ENCODE data around the gene DCTD. TPM values are rescaled to one million over a fixed set of nuclear protein-coding genes. Genes with fewer than 3 reads are reported as not detected.

Gene DCTD
- total RNA-seq, 1 donor from 2014 or later, result 89.1 TPM

DNA sequence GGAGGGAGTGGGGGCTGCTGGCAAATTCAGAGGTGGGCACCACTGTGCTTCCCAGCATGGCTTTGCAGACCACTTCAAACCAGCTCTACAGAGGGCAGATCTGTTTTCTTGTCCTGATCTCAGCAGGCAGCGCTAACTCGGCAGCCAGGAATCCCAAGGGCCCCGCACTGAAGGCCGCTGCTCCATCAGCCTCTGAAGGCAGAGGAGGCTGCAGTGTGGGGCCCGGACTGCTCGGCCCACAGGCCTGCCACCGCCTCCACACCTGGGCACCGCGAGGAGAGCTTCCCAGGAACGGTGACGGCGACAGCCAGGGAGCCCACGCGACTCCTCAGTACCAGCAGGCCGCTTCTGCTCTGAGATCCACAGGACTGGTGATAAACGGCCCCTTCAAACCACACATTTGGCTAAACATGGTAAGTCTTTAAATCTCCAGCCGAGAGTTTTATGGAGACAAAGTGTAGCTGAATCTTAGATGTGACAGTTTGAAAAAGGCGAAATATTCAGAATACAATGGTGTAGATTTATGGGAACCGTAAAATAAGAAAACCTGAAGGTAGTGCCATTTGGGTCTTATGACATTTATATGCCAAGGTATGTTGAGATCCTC lies 23.6 kb downstream of the DCTD start:
- no peak for DNase-seq (ENCODE audit: low spot score)

DNA sequence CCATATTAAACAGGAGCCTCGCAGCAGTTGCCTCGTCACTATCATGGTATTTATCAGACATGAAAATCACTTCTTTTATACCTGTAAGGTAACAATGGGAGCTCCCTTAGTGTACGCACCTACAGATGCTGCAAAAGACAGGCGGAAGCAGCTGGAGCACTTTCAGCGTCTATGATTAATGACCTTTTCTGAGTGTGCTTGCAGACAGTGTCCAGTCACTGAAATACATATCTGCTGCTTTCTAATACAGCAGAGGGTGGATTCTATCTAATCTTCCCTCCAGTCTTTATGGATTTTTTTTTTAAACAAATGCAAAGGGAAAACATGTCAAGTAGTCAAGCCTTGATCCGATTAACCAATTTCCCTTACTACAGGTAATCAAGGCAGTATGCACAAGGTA lies 24.1 kb downstream of the DCTD start:
- no peak for DNase-seq (ENCODE audit: low spot score)

DNA sequence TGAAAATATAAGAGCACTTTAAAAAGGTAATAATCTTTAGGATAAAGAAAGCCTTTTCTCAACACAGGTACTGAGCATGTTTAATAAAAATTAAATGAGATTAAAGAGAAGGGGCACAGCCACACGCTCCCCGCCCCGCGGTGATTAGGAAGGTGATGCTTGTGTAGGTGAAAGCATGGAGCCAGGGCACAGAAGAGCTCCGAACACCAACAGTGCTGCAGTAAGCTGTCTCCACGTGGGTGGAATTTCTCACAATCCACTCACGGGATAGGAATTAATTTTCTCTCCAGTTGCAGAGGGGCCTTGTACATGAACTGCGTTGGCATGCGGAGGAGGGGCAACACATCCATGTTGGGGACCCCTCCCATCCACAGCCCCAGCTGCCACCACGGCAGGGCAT lies 27.0 kb downstream of the DCTD start:
- no peak for DNase-seq (ENCODE audit: low spot score)

DNA sequence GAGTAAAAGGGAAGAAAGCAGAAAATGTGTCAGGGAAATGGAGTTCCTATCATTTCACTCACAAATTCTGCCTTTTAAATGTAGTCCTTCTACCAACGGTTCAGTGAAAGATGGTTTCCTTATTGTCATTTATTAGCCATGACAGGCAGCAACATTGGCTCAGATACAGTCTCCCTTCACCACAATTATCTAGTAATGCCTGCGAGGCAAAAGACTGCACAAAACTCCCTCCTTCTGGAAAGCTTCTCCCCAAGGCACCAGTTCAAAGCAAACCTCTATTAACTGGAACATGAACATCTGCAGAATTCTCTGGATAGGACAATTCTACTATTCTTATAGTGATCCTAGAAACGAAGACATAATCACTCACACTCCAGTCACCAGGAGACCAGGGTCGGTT lies 28.3 kb downstream of the DCTD start:
- DNase-seq (ENCODE audit: low spot score), result no peak

DNA sequence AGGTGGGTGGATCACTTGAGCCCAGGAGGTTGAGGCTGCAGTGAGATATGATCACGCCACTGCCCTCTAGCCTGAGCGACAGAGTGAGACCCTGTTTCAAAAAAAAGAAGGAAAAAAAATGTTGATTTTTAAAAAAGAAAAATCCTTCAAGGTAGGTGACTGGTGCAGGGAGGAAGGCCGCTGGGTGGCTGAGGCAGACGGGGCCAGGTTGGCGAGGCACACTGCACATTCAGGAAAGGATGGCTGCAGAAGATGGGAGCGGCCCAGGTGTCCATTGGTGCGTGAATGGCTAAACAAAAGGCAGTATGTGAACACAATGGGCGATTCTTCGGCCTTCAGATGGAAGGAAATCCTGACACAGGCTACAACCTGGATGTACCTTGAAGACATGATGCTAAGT lies 30.4 kb downstream of the DCTD start:
- no peak for DNase-seq (ENCODE audit: low spot score)

DNA sequence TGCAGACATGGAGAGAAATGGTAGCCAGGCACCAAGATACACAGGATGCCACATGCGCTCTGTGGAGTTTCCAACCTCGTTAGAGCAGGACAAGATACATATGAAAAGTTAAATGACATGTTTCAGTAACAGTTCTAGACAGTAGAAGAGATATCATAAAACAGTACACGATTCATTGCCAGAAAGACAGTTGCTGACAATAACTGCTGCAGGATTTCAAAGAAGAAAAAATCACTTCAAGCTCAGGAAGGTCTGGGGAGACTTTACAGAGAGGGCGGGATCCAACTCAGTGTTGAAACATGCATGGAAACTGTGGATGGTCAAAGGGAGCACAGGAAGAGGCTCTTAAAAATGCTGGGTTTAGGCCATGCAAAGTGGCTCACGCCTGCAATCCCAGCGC lies 31.0 kb downstream of the DCTD start:
- no peak for DNase-seq (ENCODE audit: low spot score)

DNA sequence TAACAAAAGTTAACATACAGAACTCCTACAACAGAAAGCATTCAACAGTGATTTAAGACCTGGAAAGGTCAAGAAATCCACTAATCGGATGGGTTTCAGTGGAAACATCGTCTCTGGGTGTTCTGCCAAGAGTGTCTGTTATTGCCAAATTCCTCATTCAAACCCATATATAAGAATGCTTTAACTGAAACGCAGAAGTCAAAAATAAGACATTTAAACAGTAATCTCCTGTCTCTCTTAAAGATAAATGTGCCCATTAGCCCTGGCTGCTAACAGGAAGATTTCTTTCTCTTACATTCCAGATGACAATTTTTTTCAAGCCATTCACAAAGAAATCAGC lies 31.5 kb downstream of the DCTD start:
- DNase-seq (ENCODE audit: low spot score), result no peak

DNA sequence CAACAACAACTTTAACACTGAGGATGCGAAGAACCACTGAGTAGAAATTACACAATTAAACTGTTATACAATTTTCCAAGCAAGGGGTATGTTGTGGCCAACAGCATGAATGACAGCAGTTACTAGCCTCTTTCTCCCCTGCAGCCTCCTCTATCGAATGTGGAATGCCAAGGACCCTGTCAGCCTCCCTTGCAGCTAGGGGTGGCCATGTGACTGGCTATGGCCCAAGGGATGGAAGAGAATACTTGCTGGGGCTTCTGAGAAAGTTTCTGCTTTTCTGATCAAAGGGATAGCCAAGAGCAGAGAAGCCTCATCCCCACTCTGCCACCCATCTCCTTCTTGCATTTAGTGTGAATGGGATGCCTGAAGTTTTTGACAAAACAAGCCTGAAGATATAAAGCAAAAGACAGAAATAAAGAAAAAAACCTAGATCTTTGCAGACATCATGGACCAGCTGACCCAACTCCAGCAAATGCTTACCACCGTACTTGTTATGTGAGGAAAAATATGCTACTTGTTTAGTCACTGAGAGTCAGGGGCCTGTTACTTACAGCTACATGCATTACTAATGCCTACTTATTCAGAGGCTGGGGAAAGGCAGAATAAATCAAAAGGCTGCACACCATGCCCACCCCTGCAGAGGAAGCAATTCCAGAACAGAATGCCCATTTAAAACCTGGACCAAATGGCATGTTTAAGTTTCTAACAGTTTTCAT lies 32.0 kb downstream of the DCTD start:
- DNase-seq (ENCODE audit: low spot score), result no peak

DNA sequence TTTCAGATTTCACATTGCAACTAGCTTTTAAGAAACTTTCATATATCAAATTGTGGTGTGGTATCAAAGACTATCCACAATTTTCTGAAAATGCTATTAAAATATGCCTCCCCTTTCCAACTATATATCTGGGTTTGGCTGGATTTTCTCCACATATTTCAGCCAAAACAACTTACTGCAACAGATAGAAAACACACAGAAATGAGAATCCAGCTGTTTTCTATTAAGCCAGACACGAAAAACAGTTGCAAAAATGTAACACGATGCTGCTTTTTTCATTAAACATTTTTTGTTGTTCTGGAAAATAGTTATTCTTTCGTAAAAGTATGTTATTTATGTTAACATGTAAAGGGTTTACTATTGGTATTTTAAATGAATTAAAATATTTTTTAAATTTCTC lies 33.1 kb downstream of the DCTD start:
- no peak for DNase-seq (ENCODE audit: low spot score)

DNA sequence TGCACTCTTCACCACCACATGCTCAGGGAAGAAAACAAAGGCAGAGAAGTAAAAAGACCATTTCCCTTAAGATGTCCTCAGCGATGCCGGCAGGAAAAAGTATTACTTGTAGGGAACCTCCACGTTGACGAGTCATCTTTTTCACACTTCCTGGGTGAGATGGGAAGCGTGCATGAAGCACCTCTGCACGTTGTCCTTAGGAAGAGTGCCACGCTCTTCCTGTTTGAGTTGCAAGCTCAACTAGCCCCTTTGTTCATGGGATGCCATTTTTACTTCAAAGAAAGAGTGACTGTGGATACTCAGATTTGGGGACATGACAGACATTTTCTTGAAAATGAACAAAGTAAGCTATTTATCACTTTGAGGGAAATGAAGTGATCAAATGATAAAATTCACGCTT lies 33.8 kb downstream of the DCTD start:
- DNase-seq (ENCODE audit: low spot score), result no peak

DNA sequence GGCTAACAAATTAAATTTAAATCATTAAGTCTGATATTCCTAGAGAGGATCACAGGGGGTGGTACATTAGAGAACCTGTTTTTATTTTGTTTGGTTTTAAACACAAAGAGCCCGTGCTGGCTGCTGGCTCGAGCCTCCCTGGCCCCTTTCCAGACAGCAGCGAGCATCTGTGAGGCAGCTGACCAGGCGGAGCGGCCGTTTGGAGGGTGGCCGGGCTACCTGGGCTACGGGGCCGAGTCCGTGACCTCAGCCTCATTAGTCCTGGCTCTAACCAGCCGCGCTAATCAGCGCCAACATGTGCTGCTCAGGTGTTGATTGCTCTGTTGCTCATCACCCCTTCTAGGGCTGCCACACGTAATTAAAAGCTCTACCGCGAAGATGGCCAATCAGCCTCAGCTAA lies 35.3 kb downstream of the DCTD start:
- no peak for DNase-seq (ENCODE audit: low spot score)

DNA sequence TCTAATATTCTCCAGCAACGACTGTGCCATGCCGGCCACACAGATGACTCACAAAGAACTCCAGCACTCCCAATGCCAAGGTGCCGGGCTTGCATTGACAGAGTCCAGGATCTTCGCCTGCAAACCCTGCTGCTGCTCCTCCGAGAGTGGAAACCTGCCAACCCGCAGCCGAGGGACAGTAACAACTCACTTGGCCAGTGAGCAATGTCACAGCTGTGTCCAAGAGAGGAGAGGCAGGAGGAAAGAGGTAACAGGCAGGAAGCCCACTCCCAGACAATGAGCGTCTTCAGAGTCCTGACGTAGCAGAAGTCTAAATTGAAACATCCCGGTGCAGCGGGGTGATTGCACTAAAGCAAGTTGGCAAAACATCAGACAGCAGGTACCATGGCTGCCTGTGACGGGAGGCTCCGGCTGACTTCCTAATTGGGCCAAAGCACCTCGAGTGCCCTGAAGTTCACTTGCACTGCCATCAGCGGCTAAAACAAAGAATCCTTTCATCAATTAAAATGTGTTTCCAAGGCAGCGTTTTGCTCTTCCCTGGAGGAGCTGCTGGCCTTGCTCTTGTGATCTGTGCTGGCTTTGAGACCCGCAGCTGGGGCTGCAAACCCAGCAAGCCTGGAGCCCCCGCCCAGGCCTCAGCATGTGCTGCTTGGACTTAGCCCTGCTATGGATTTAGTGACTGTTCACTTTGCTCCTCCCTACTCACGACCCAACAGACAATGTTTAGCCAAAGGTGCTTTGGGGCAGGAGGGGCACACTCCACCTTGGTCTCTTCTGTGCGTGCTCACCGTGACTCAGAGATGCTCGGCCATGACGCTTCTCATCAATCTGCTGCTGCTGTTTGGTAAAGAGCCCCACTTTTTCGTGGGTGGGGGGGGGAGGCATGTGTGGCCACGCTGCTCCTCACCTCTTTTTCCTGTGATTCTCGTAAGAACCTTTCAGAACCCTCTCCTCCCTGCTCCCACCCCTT lies 36.5 kb downstream of the DCTD start:
- no peak for DNase-seq (ENCODE audit: low spot score)

DNA sequence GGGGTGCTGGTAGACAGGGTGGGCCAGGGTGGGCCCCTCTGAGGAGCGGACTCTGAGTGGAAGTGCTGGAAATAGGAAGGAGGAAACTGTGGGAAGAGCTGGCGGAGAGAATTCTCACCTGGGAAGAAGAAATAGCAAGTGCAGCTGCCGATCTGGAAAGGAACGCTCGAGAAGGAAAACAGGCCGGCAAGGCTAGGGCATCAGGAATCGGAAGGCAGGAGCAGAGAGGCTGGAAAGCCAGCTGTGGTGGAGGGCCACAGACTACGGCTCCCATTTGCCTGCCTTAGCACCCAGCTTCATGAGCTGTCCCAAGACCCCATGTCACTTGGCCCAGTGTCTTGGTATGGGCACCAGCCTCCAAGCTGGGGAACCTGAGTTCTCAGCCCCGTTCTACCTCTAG lies 37.3 kb downstream of the DCTD start:
- DNase-seq (ENCODE audit: low spot score), result no peak

DNA sequence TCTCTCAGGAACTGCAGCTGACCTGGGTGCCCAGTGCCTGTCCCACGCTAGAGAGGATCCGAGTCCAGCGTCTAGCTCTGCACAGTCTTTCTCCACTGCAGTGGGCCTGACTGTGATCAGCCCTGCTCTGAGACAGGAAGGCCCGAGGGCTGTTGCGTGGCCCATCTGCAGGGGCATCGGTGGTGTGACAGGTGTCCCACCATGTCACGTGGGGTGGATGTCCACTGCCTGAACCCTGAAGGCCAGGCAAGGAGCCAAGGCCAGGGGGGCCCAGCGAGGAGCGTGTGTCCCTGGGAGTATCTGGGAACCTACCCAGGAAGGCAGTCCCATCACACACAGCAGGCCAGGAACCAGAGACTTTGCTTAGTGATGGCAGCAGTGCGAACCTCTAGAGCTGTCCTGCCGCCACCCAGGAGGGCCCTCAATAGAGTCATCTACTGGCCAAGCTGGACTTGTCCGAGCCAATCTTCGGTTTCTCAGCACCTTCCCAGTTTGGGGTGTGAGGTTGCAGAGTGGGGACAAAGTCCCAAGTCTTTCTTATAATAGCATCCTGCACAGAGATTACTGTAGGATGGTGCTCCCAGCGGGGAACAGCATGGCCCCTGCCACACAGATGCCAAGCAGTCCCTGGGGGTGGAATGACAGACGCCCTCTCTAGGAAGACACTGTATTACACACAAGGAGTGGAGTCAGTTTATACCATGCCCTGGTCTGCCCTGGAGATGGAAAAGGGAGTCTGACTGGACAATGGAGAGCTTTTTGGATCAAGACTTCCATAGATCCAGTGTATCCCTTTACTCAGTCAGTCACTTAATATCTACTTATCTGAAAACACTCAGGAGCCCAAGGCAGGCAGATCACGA lies 38.3 kb downstream of the DCTD start:
- DNase-seq (ENCODE audit: low spot score), result no peak

DNA sequence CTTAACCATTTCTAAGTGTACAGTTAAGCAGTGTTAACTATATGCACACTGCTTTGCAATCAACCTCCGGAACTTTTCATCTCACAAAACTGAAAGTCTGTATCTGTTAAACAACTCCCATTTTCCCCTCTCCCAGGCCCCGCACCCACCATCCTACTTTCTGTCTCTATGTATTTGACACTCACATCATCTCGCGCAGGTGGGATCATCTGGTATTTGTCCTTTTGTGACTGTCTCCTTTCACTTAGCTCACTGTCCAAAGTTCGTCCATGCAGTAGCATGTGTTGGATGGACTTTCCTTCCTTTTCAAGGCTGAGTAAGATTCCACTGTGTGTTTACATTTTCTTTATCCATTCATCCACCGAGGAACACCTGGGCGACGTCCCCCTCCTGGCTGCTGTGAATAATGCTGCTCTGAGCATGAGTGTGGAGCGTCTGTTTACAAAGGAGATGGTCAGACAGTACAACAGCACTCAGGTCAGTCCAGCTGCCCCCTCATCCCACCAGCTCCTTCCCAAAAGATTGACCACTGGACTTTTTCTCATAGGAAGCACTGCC lies 39.8 kb downstream of the DCTD start:
- no peak for DNase-seq (ENCODE audit: low spot score)

DNA sequence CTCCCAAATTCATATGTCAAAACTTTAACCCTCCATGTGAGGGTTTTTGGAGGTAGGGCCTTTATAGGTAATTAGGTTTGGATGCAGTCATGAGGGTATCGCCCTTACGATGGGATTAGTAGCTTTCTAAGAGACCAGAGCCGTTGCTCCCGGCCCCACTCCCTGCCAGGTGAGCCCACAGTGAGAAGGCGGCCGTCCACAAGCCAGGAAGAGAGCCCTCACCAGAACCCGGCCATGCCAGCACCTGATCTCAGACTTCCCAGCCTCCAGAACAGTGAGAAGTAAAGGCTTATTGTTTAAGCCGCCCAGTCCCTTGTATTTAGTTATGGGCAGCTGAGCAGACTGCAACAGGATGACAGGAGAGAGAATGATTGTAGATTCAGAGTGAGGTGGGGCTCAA lies 40.8 kb downstream of the DCTD start:
- DNase-seq (ENCODE audit: low spot score), result no peak

DNA sequence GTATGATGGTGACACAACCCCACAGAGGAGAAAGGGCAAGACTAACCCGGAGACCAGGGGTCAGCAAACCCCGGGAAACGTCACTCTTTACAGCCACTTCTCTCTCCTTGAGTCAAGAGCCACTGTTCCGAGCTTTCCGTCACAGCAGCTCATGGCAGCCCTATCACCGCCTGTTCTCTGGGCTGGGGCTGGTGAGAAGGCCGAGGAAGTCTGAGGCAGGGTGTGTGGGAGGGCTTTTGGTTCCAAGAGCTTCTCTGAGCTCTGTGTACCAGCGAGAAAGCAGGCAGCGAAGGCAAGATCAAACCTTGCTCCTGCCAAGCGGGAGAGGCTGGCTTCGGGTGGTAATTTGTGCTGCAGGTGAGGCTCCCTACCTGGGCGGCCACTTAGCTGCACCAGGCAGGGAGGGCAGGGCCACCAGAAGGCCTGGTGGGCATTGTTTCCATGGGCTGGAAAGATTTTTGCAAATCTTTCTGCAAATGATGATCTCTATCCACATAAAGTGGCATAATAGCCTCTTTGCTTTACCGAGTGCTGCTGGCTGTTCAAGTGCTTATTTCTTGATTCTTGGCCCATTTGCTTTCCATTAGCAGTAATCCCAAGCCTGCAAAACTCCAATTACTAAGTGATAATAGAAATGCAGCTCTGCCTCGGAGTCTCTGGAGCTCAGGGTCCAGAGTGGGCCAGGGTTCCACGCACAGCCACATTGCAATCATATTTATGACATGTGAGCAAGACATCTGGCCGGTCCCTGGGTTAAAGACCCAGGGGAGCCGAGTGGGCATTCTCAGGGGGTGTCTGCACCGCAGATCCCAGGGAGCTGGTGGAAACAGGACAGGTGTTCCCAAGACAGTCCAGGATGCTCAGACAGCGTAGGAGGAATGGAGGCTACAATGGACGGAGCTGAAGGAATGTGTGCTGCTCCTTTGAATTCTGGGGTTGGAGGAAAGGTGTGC lies 41.5 kb downstream of the DCTD start:
- no peak for DNase-seq (ENCODE audit: low spot score)

DNA sequence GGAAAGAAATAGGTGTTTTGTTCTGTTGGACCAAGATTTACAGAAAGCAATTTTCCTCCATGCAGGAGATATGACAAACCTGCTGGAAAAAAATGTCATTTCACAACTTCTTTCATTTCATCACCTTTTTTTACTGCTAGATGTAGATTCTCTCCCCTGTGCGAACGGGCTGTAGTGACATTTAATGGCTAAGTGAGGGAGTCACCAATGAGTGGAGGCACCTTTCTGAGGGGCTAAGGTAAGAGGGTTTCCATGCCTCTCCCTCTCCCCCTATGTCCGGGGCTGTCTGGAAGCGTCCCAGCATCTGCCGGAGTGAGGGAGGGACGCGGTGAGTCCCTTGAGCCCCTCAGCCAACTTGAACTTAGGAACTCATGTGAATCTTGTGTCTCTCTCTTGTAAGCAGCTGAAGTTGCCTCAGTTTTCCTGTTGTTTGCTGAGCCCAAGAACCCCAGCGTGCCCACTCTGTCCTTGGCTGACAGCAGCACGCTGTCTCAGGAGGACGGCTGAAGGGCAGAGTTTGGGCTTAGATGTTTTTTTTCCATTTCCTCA lies 42.3 kb downstream of the DCTD start:
- DNase-seq (ENCODE audit: low spot score), result no peak

DNA sequence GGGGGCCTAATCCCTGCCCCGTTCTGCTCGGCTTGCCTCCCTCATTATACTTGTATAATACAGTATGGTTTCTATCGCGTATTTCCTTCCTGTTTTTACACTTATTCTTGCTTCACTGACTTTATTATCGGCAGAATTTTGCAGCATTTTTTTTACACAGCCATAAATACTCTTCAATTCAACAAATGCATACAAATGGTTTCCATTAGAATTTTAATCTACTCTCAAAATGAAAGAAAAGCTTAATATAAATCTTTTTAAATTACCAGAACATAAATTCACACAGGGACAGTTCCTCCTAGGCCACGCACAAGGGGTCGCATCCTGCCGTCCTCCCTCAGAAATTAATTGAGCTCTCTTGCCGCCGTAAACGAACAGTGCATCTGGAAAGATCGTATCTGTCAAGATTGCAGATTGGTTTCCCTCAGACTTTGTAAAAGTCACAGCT lies 42.9 kb downstream of the DCTD start:
- DNase-seq (ENCODE audit: low spot score), result no peak

DNA sequence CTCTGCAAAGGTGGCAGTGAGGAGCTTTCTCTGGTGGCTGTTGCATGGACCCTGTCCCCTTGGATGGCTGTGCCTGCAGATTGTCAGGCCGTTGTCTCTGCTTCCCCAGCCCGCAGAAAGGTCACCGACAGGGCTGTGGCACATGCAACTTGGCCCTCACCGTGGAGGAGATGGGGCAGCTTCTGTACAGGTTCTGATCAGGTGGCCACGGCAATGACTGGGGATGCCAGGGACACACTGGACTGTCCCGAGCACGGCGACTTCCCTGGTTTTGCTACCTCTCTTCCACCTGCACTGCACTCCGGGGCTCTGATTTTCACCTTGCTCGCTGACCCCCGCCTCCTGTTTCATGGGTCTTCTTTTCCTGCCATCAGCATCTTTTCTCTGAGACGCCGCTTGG lies 43.5 kb downstream of the DCTD start:
- DNase-seq (ENCODE audit: low spot score), result no peak

Data from ureter (tissue), 1 donor.